MCF 10A (cell line): ENCODE data around the gene HM13. TPM values are rescaled to one million over a fixed set of nuclear protein-coding genes. Genes with fewer than 3 reads are reported as not detected.

Experiments used
- BruUV-seq: library from RNA; stranded (reverse); fragments of 400-500 nt; replicated peaks from 2 replicates; lab custom pipeline; 2021; lab: Mats Ljungman, UMichigan
- CTCF ChIA-PET: fragments of 300-600 bp; sonication (Branson Sonifier 250); formaldehyde crosslinking; extraction: SDS; loops from one replicate; lab custom pipeline; 2021; ENCODE audit warnings: antibody characterized with exemption, inconsistent platforms; lab: Yijun Ruan, JAX
- POLR2A ChIA-PET: fragments of 300-600, 350-650 bp; sonication (Branson Sonifier 250); formaldehyde crosslinking; extraction: SDS; loops from one replicate; lab custom pipeline; 2020; ENCODE audit warnings: antibody characterized with exemption, inconsistent platforms; lab: Yijun Ruan, JAX
- DNase-seq: peaks from one replicate; pipeline ENCODE4 v3.0.0-alpha.2; 2018; ENCODE audit not compliant: unreplicated experiment
- H3K27ac Mint-ChIP-seq: one replicate; pipeline ENCODE4 v1.8.0; 2022; ENCODE audit warnings: mild to moderate bottlenecking, low read depth, mixed read lengths; ENCODE audit not compliant: unreplicated experiment
- H3K27me3 Mint-ChIP-seq: one replicate; pipeline ENCODE4 v1.8.0; 2022; ENCODE audit warnings: mixed read lengths; ENCODE audit not compliant: insufficient read depth, unreplicated experiment
- H3K36me3 Mint-ChIP-seq: one replicate; pipeline ENCODE4 v1.8.0; 2022; ENCODE audit warnings: mild to moderate bottlenecking, moderate library complexity, mixed read lengths; ENCODE audit not compliant: insufficient read depth, unreplicated experiment
- H3K4me1 Mint-ChIP-seq: one replicate; pipeline ENCODE4 v1.8.0; 2022; ENCODE audit warnings: mixed read lengths; ENCODE audit not compliant: insufficient read depth, unreplicated experiment
- H3K4me3 Mint-ChIP-seq: one replicate; pipeline ENCODE4 v1.8.0; 2022; ENCODE audit warnings: mild to moderate bottlenecking, moderate library complexity, mixed read lengths; ENCODE audit not compliant: unreplicated experiment
- H3K9me3 Mint-ChIP-seq: one replicate; pipeline ENCODE4 v1.8.0; 2022; ENCODE audit warnings: mixed read lengths; ENCODE audit not compliant: unreplicated experiment
- intact Hi-C: fragments of 100-400 bp; cut with micrococcal nuclease; formaldehyde crosslinking; loops from 2 replicates; pipeline ENCODE4 v1.14.1; 2022
- total RNA-seq: library from RNA; stranded (reverse); gene quantifications from 2 replicates; pipeline ENCODE4 v1.2.3, GENCODE V29; 2022
- TF ChIP-seq, protein P1 (sequence below): fragments of 200-600 bp; IDR thresholded peaks from one replicate; pipeline ENCODE4 v1.8.0; 2022; ENCODE audit warnings: antibody characterized with exemption, mild to moderate bottlenecking; ENCODE audit not compliant: unreplicated experiment

The HM13 gene
- total RNA-seq, 1 experiment from 2014 or later = 276 TPM

DNA sequence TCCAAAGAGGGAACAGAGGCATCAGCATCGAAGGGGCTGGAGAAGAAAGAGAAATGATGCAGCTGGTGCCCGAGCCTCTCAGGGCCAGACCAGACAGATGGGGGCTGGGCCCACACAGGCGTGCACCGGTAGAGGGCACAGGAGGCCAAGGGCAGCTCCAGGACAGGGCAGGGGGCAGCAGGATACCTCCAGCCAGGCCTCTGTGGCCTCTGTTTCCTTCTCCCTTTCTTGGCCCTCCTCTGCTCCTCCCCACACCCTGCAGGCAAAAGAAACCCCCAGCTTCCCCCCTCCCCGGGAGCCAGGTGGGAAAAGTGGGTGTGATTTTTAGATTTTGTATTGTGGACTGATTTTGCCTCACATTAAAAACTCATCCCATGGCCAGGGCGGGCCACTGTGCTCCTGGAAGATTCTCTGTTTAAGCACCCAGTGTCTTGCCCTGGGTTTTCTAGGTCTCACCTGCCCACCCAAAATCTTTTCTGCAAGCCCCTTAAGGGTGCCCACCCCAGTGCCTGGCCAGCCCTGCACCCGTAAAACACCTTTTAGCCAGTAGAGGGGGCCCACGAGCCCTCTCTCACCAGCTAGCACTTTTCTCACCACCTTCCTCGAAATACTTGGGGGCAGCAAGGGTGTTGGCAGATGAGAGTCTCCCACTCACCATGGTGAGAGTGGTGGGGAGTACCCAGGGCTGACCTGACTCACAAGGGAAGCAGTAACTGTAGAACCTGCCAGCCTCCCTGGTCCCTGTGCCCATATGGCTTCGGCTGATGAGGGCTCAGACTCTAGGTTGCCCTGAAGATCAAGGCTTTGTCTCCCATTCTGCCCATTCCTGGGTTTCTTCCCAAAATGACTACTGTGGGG is 55.1 kb downstream of the HM13 start:
- TF ChIP-seq, protein P1, sequence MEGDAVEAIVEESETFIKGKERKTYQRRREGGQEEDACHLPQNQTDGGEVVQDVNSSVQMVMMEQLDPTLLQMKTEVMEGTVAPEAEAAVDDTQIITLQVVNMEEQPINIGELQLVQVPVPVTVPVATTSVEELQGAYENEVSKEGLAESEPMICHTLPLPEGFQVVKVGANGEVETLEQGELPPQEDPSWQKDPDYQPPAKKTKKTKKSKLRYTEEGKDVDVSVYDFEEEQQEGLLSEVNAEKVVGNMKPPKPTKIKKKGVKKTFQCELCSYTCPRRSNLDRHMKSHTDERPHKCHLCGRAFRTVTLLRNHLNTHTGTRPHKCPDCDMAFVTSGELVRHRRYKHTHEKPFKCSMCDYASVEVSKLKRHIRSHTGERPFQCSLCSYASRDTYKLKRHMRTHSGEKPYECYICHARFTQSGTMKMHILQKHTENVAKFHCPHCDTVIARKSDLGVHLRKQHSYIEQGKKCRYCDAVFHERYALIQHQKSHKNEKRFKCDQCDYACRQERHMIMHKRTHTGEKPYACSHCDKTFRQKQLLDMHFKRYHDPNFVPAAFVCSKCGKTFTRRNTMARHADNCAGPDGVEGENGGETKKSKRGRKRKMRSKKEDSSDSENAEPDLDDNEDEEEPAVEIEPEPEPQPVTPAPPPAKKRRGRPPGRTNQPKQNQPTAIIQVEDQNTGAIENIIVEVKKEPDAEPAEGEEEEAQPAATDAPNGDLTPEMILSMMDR = peak; percentile 75
- H3K4me1 Mint-ChIP-seq = peaks cover 44% of the 10 kb centered on the region
- no peaks in the 10 kb centered on the region for H3K9me3 Mint-ChIP-seq
- intact Hi-C loops = loop anchor here (1.0 kb wide), 1 partner anchor 44 kb away; no protein-coding TSS in a partner anchor
- peak overlapping the region; percentile 35 for H3K27ac Mint-ChIP-seq
- H3K4me3 Mint-ChIP-seq = no peak overlapping the region
- ChIA-PET POLR2A (interaction anchor here (1.4 to 30.6 kb wide), 7 partner anchors 9 to 130 kb away, joined by 4 to 1321 read pairs (median 18); partner anchors contain the start of gene ID1), CTCF (interaction anchor here (0.6 to 31.0 kb wide), 25 partner anchors 9 to 157 kb away, joined by 3 to 1902 read pairs (median 4); partner anchors contain the start of genes BCL2L1, HM13 and ID1)
- H3K27me3 Mint-ChIP-seq = no peaks in the 10 kb centered on the region
- peaks cover 74% of the 10 kb centered on the region for H3K36me3 Mint-ChIP-seq
- BruUV-seq = no TSS peak
- peak; percentile 64 for DNase-seq

DNA sequence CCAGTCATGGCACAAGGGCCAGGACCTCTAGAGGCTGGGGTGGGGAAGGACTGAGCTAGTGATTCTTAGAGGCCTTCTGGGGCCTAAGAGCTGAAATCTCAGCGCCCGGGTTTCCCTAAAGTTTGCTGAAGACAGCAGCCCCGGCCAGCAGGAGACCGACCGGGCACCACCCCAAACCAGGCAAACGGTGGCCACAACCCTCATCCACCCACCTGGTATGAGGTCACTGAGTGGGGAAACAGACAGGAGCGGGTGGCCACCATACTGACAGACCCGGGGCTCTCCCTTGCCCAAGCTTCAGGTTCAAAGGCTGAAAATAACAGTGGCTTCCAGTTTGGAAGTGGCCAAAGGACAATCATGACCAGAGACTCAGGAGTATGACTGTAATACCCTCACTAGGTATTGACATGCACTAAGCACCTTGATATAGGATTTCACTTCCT is 55.8 kb downstream of the HM13 start:
- CTCF ChIA-PET = interaction anchor here (0.6 to 31.0 kb wide), 13 partner anchors 12 to 154 kb away, joined by 3 to 1902 read pairs (median 5); partner anchors contain the start of genes BCL2L1, HM13 and ID1
- Mint-ChIP-seq H3K4me3 (no peak overlapping the region), H3K9me3 (no peaks in the 10 kb centered on the region), H3K4me1 (peaks cover 44% of the 10 kb centered on the region), H3K27me3 (no peaks in the 10 kb centered on the region), H3K27ac (peak overlapping the region; percentile 12), H3K36me3 (peaks cover 69% of the 10 kb centered on the region)
- intact Hi-C loops = no loop called here
- TF ChIP-seq, protein P1 = no peak
- no TSS peak for BruUV-seq
- POLR2A ChIA-PET = interaction anchor here (2.4 to 30.6 kb wide), 4 partner anchors 9 to 40 kb away, joined by 11 to 1321 read pairs (median 22); partner anchors contain the start of gene ID1
- DNase-seq = no peak

DNA sequence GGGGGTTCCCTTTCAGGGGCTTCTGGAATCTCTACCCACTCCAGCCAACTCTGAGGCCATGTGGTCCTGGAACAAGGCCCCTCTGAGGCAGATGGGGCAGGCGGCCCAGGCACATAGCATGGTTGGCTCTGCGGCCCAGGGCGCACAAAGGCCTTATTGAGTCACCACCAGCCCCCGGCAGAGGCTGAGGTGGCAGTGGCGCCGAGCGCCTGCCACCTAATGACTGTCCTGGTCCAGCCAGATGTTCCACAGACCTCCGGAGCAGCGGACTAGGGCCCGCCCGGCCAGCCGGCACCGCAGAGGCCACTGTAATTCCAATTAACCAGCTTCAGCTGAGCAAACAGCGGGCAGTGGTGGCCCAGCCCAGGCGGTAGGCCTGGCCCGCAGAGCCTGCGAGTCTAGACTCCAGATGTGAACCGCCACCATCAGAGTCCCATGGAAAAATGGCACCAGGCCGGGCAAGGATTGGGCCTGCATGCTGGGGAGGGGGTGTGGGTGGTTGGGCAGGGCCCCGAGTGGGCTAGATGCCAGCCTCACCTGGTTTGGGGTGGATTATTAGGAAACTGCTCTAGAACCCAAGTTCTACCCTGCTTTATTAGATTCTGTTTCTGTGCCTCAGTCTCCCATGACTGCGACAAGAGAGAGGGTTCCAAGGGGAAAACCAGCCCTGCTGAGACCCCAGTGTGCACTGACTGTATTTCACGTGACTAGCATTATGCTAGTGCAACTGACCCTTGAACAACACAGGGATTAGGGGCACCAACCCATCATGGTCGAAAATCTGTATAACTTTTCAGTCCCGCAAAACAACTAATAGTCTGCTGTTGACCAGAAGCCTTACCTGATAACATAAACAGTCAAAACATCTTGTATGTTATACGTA is 56.7 kb downstream of the HM13 start:
- DNase-seq = no peak
- no peak overlapping the region for H3K4me3 Mint-ChIP-seq
- H3K4me1 Mint-ChIP-seq = peaks cover 44% of the 10 kb centered on the region
- intact Hi-C loops = no loop called here
- ChIA-PET POLR2A (interaction anchor here (0.6 to 30.6 kb wide), 10 partner anchors 8 to 168 kb away, joined by 3 to 1321 read pairs (median 23); partner anchors contain the start of genes ID1 and TPX2), CTCF (interaction anchor here (0.6 to 31.0 kb wide), 9 partner anchors 13 to 180 kb away, joined by 3 to 1902 read pairs (median 4); partner anchors contain the start of gene ID1)
- BruUV-seq = no TSS peak
- no peak overlapping the region for H3K27ac Mint-ChIP-seq
- TF ChIP-seq, protein P1 = no peak
- H3K27me3 Mint-ChIP-seq = no peaks in the 10 kb centered on the region
- H3K36me3 Mint-ChIP-seq = peaks cover 60% of the 10 kb centered on the region
- H3K9me3 Mint-ChIP-seq = no peaks in the 10 kb centered on the region
